Measurements from ENCODE around the gene SP3.

Gene SP3

DNA sequence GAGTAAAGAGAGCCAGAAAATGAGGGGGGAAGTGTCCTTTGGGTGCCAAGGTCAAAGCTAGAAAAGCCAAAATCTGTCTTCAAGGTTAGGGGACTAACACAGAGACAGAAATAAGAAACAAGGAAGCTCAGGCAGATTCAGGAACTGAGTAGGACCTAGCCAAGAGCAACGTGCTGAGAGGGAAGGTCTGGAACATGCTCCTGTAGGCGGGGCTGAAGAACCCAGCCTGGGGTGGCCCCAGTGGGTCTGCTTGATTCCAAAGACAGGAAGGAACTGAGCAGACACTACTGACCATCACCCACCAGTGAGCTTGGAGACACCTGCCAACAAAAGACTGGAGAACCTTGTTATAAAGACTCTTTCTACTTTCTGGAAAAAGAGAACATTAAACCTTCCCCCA, 105.1 kb downstream of the SP3 start:
- no peak for DNase-seq (ENCODE audit: low read depth in 1 of 2, low spot score in 1 of 2)

DNA sequence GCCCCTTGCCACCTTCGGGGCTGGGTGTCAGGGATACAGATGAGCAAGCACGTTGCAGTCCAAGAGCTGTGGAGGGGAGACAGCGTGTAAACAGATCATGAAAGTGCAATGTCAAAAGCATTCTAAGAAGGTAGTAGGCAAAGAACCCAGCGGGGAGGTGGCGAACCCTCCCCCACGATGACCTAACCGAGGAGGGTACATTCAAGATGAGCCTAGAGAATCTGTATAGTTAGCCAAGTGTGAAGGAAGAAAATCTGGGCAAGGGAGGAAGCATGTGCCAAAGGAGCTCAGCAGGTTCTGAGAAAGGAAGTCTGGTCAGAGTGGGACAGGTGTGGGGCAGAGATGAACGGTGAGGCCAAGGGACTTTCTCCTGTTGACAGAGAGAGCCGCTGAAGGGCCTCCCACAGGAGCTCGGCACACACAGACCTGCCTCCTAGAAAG, 106.9 kb downstream of the SP3 start:
- no peak for DNase-seq (ENCODE audit: low read depth in 1 of 2, low spot score in 1 of 2)

Measured in activated CD4-positive, alpha-beta T cell treated with anti-CD3 and anti-CD28 coated beads, Interleukin-2, amount 50 U/mL, for 24 hours (primary cell).